ENCODE results near the gene BACE1-AS.
"Not testable (repeated sequence)": the region's sequence is repeated elsewhere in the genome, so short reads cannot be mapped to it uniquely, and the experiment has no call there.

BACE1-AS gene

DNA sequence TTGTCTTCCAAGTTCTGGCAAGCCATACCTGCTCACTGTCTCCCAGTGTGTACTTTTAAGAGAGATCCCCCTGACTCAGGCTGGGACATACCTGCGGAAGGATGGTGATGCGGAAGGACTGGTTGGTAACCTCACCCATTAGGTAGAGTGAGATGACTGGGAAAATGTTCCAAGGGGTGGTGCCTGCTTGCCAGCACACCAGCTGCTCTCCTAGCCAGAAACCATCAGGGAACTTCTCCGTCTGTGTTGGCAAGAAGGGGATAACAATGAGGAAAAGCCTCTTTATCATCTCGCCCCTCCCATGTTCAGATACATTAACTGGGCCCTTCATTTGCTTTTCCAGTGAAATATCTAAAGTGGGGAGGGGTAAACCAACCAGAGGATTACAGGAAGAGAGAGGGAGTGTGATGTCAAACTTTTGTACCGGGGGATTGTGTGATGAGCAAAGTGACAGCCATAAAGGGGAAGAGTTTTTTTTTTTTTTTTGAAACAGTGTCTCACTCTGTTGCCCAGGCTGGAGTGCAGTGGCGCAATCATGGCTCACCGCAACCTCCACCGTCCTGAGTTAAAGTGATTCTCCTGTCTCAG is at the start of gene BACE1-AS:
Gene BACE1-AS (plus strand): TSS at position 538 of the 588 bp plus-strand sequence.
- no peak for DNase-seq (ENCODE audit: low spot score)

DNA sequence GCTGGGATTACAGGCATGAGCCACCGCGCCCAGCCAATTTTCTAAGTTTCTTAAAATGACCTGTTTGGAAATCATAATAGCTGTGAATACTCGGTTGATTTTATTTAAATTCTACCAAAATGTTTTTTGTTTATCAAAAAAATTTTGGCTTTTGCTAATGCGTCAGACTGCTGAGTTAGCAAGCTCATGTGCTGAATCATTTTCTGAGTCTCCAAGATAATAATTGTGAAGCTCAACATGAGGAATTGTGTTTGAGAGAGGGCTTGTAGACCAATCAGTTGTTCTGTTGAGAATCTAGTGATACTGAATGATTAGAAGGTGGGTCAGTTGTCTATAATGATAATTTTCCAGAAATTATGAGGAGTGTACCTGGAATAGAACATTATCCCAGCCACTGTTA is 42.8 kb upstream of the BACE1-AS start:
- no peak for DNase-seq (ENCODE audit: low spot score)

DNA sequence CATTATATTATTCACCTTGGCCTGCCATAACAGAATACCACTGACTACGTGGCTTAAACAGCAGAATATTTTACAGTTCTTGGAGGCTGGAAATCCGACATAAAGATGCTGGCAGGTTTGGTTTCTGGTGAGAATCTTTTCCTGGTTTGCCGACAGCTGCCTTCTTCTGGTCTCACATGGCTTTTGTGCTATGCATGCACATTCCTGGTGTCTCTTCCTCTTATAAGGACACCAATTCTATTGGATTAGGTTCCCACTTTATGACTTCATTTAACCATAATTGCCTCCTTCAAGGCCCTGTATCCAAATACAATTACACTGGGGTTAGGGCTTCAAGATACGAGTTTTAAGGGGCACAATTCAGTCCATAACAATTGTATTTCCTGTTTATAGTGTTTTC is 41.6 kb upstream of the BACE1-AS start:
- no peak for DNase-seq (ENCODE audit: low spot score)

DNA sequence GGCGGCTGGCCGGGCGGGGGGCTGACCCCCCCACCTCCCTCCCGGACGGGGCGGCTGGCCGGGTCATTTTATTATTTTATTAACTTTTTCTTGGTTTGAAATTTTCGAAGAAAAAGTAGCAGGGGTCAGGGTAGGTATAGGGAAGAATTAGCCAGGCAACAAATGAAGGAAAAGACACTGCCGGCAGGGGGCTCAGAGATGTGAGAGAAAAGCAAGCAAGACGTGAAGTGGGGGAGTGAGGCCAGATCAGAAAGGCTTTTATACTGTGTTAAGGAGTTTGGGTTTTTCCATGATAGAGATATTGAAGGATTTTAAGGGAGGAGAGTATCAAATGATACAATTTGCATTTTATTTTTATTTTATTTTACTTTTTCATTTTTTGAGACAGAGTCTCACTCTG is 39.6 kb upstream of the BACE1-AS start:
- no peak for DNase-seq (ENCODE audit: low spot score)

DNA sequence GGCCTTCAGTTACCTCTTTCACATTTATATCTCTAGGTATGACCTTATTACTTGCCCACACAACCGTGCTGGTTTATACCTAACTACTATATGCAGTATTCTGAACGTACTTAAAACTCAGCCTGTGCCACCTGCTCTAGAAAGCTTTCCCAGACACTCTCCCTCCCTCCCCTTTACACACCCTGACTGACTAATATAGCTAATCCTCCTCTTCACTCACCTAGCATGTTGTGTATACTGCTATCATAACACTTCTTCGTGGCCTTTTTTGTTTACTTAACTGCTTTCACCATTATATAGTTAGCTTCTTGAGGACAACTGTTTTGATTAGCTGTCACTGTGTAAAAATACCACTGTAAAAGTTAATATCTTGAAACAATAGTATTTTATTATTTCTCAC is 35.2 kb upstream of the BACE1-AS start:
- DNase-seq (ENCODE audit: low spot score), result no peak

DNA sequence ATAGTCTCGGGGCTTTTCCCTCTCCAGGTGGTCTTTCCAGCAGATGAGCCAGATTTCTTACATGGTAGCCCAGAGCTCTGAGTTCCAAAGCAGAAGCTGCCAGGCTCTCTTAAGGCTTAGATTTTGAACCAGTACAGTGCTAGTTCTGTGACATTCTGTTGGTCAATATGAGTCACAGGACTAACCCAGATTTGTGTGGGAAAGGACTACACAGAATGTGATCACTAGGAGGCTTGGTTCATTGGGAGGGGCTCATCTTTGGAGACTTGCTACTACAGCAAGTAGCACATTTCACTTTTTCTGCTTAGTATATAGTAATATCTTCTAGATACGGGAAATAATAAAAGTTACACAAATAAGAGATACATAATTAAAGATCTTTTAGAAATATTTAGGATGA is 34.6 kb upstream of the BACE1-AS start:
- no peak for DNase-seq (ENCODE audit: low spot score)

DNA sequence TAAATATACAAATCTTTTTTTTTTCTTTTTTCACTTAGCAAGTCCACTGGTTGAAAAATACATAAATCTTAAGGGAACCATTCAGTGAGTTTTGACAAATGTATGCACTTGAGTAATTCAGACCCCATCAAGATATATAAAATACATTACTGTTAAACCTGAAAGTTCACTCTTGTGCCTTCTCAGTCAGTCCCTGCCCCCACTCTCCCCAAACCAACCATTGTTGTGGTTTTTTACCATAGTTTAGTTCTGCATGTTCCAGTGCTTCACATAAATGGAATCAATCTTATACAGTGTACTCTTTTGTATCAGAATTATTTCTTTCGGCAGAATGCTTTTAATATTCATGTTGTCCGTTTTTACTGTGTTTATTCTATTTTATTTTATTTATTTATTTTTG is 32.6 kb upstream of the BACE1-AS start:
- DNase-seq (ENCODE audit: low spot score), result no peak

DNA sequence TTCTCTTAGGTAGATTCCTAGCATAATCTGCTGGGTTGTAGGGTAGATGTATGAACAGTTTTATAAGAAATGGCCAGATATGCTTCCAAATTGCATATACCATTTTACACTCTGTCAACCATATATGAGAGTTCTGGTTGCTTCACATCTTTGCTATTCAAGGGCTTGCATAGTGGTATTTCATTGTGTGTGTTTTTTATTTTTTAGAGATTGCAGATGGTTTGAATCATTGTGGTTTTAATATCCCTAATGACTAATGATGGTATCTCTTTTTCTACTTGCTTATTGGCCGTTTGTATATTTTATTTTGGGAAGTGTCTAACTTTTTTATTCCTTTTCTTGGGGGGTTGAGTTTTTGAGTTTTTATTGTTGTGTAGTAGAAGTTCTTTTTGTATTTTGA is 31.7 kb upstream of the BACE1-AS start:
- no peak for DNase-seq (ENCODE audit: low spot score)

DNA sequence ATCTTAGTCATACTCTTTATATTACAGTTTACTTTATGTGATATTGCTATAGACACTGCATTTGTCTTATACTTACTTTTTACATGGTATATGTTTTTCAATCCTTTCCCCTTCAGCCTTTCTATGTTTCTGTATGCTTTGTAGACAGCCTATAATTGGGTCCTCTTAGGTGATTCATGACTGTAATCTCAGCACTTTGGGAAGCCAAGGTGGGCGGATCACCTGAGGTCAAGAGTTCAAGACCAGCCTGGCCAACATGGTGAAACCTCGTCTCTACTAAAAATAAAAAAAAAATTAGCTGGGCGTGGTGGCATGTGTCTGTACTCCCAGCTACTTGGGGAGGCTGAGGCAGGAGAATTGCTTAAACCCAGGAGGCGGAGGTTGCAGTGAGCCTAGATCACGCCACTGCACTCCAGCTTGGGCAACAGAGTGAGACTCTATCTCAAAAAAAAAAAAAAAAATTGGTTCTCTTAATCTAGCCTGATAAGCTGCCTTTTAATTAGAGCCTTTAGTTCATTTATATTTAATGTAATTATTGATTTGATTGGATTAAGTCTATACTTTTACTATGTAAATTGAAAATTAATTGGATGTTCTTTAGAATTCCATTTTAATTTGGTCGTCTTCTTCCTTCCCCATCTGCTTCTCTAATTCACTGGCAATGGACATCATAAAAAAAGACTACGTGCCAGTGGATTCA is 26.4 kb upstream of the BACE1-AS start:
- not testable (repeated sequence) for DNase-seq (ENCODE audit: low spot score)

DNA sequence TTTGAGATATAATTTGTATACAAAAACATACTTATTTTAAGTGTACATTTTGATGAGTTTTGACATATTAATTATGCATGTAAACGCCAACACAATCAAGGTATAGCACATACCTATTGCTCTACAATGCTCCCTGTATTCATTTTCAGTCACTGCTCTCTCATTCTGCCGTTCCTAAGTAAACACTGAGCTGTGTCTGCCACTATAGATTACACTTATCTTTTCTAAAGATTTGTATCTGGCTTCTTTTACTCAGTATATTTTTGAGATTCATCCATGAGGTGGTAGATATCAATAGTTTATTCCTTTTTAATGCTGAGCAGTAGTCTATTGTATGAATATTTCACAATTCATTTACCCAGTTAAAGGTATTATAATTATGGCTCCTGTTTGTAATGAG is 25.4 kb upstream of the BACE1-AS start:
- no peak for DNase-seq (ENCODE audit: low spot score)

DNA sequence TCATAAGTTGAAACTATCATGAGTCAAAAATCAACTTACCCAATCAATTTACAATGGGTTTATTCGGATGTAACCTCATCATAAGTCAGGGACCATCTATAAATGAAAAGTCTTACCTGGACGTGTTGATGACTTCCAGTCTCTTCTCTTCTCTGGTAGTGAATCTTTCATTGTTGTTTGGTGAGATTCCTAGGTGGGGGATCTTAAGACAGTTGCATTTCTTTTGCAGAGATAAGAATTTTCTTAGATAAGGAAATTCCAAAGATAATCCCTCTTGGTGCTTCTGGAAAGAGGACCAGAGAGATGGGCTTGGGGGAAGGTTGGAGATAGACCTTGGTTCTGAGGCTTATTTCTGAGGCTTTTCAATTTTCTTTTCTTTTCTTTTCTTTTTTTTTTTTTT is 21.3 kb upstream of the BACE1-AS start:
- DNase-seq (ENCODE audit: low spot score), result no peak

DNA sequence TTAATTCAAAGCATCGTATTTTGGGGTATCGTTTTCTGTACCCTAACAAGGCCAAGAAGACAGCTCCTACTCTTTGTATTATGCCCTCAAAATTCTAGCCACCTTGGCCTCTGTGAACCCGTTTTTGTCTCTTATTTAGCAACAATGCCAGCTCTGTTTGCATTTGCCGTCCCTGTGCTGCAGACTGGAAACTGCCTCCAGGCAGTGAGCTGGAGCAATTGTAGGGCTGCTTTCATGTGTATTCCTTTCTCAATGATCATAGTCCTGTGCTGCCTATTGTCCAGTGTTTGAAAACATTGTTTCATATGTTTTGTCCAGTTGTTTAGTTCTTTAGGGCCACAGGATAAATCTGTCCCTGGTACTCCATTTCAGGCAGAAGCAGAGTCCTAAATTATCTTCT is 19.9 kb upstream of the BACE1-AS start:
- DNase-seq (ENCODE audit: low spot score), result no peak

DNA sequence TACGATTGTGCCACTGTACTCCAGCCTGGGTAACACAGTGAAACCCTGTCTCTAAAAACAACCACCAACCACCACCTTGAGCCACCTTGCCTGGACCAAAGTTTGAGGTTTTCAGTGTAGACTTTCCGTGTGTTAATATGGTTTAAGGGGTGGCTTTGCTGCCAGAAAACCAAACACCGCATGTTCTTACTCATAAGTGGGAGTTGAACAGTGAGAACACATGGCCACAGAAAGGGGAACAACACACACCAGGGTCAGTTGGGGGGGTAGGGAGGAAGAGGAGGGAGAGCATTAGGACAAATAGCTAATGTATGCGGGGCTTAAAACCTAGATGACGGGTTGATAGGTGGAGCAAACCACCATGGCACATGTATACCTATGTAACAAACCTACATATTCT is 19.0 kb upstream of the BACE1-AS start:
- DNase-seq (ENCODE audit: low spot score), result not testable (repeated sequence)

DNA sequence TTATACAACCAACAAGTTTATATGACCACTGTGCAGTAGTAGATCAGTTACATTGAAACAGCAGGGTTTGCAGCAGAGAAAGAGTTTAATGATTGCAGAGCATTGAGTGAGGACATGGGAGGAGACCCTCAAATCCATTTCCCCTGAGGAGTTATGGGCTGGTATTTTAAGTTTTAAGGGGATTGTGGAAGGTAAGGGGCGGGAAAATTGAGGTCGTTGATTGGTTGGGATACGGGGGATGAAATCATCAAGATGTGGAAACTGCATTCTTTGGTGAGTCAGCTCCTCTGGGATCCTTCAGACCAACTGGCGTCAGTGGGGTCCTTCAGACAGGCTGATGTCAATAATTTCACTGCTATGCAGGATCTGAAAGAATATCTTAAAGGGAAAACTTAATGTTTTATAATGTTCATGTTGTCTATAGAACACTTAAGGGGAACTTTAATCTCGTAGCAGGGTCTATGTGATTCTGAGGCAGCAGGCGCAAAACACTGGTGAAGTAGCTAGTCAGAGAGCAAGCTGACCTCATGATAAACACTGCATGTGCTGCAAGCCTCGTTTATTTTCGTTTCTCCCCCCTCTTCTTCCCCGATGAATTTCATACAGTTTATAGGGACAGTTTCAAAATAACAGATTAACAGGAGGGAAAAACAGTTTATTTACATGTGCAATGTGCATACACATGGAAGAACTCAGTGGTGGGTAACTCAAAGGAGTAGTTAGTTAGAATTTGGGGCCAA is 17.4 kb upstream of the BACE1-AS start:
- DNase-seq (ENCODE audit: low spot score), result no peak

DNA sequence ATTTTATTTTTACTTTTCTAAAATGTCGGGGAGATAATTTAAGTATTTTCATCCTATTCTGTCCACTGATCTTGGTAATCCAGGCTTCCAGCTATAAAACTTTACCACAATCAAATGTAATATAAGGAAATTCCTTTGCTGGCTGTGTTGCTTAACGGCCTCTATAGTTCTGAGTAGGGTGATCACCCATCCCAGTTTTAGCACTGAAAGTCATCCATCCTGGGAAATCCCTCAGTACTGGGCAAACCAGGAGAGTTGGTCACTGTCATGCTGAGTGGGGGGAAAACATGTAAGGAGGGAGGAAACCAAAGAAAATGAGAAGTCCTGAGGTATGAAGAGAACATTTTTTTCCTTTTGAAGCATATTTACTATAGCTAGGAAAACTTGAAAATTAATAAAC is 12.8 kb upstream of the BACE1-AS start:
- DNase-seq (ENCODE audit: low spot score), result no peak

DNA sequence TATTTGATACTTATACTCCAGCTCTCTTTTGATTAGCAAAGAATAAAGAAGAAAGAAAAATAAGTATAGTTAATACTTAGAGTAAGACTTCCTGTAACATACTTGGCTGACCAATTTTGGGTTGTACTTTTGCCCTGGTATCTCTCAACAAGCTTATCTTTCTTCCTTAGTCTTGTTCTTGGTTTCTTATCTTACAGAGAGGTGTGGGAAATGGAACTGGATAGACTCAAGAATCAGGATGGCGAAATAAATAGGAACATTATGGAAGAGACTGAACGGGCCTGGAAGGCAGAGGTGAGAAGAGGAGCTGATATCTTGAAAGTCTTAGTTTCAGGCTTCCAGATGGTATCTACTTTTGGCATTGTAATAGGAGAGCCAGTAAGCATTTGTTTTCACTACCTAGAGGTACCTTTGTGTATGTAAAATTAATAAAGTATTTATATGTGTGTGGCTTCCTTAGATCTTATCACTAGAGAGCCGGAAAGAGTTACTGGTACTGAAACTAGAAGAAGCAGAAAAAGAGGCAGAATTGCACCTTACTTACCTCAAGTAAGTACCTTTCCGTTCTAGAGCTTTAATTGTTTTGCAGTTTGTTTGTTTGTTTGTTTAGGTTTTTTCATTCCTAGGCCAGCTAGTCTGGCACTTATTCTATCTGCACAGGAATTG is 11.3 kb upstream of the BACE1-AS start:
- DNase-seq (ENCODE audit: low spot score), result no peak

DNA sequence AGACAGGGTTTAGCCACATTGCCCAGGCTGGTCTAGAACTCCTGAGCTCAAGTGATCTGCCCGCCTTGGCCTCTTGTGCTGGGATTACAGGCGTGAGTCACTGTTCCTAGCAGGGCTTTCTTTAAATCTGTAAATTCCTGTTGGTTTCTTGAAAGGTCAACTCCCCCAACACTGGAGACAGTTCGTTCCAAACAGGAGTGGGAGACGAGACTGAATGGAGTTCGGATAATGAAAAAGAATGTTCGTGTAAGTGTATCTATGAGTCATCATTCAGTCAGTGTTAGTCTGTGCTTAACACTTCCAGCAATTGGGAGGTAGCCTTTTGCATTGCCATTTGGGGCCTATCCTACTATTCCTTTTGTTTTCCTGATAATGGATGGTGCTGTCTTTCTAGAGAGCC is 10.0 kb upstream of the BACE1-AS start:
- no peak for DNase-seq (ENCODE audit: low spot score)

DNA sequence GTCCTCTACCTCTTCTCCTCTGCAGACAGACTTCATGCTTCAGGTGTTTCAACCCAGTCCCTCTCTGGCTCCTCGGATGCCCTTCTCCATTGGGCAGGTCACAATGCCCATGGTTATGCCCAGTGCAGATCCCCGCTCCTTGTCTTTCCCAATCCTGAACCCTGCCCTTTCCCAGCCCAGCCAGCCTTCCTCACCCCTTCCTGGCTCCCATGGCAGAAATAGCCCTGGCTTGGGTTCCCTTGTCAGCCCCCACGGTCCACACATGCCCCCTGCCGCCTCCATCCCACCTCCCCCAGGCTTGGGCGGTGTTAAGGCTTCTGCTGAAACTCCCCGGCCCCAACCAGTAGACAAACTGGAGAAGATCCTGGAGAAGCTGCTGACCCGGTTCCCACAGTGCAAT is 9.3 kb upstream of the BACE1-AS start:
- DNase-seq (ENCODE audit: low spot score), result no peak

DNA sequence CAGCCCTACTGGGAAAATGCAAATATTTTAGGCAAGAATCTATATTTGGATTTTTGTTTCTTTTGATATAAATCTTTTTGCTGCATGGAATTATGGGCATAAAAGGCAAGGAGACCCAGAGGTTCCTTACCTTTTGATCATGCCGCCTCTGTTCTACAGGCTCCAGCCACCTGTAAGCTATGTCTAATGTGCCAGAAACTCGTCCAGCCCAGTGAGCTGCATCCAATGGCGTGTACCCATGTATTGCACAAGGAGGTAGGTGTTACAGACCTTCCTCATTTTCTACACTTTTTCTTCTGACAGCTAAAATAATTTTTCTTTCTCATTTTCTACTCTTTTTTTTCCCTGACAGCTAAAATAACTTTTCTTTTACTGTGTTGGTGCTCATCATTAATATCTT is 8.2 kb upstream of the BACE1-AS start:
- DNase-seq (ENCODE audit: low spot score), result no peak

DNA sequence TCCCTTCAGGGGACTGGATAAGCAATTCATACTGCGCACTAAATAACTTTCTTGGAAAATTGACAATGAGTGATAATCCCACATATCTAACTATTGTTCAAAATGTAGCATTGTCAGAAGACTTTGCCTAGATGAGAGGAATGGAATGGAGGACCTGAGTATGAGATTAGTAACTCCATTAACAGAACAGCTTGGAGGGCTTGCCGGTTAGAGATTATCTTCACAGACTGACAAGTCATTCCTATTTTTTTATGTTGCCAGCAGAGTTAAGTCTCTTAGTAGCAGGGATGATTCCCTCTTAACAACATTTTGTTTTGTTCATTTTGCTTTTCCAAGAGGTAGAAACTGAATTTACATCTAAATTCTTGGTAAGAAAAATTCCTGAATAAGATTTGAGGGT is 7.1 kb upstream of the BACE1-AS start:
- DNase-seq (ENCODE audit: low spot score), result no peak

DNA sequence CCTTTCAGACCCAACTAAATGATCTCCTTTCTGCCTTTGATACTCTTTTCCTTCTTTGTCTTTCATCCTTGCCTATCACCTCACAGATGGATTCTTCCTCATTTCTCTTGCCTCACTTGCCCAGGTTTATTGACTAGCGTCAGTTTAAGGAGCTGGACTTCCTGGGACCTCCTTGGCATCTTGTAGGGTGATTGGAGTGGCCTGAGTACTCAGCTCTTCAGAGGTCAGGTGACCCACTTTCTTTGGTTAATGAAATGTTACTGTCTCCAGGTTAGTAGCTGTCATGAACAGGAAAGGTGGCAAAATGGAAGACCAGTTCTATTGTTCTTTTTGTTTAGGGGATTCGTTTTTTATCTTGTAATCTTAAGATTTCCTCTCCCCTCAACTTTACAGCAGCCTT is 4.6 kb upstream of the BACE1-AS start:
- no peak for DNase-seq (ENCODE audit: low spot score)

DNA sequence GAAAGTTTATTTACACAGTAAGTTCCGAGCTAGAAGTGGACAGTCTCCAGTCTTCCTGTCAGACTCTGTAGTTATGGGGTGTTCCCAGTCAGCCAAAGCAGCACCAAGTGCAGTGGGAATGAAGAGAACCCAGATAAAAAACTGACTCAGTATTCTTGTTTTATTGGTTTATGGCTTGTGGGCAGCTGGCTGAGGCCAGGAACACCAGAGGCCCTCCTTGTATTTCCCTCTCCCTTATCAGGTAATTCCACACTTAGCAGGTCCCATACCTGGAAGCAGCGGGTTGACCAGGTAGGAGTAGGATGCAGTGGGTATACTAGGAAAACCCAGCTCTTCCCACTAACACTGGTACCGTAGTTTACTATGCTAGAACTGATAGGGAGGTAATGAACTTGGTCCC is 3.5 kb upstream of the BACE1-AS start:
- DNase-seq (ENCODE audit: low spot score), result no peak

DNA sequence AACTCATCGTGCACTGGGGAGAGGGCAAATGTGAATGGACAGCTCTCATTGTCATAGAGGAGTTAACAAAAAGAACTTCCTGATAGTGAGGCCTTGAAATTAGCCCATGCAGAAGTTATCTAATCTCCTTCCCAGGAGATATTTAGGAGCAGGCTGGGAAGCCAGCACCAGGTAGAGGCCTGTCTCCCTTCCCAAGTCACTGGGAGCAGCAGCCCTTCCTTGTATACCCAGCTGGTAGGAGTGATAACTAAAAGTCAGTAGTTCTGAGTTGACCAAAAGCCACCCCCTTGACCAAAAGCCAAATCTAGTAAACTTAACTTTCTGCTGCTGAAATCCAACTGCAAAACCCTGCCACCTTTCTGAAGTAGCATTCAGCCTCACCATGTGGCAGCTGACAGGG is 1.4 kb upstream of the BACE1-AS start:
- DNase-seq (ENCODE audit: low spot score), result no peak

All from SW480 (cell line).